Iris pigment epithelial cell (primary cell): Measurements from ENCODE around the gene HDHD3.
"Not testable (repeated sequence)": the region's sequence is repeated elsewhere in the genome, so short reads cannot be mapped to it uniquely, and the experiment has no call there.

Experiments used
- DNase-seq: peaks from one replicate; pipeline ENCODE4 v3.0.0-alpha.2; 2011; ENCODE audit warnings: low read depth

Gene HDHD3

DNA sequence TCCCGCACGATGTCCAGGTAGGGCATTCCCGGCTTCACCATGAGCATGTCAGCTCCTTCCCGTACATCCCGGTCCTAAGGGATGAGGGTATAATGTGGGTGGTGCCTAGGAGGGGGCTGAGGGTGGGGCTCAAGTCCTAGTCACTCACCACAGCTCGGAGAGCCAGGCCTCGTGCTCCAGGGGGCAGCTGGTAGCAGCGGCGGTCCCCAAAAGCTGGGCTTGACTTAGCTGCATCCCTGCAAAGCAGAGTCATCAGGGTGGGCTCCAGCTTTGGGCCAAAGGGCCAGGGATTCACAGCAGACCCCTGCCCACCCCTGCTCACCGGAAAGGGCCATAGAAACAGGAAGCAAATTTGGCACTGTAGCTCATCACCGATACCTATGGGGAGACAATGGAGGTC is 12.7 kb upstream of the HDHD3 start:
- DNase-seq: no peak

- DNase-seq: no peak
Measured at GRCh38 chr9:113388833-113389232, 12.0 kb upstream of the HDHD3 start.

- no peak for DNase-seq
Measured at GRCh38 chr9:113387560-113388230, 10.9 kb upstream of the HDHD3 start.

- no peak for DNase-seq
Measured at GRCh38 chr9:113386571-113387393, 10.0 kb upstream of the HDHD3 start.

- DNase-seq: no peak
Measured at GRCh38 chr9:113381909-113382411, 5.2 kb upstream of the HDHD3 start.

DNA sequence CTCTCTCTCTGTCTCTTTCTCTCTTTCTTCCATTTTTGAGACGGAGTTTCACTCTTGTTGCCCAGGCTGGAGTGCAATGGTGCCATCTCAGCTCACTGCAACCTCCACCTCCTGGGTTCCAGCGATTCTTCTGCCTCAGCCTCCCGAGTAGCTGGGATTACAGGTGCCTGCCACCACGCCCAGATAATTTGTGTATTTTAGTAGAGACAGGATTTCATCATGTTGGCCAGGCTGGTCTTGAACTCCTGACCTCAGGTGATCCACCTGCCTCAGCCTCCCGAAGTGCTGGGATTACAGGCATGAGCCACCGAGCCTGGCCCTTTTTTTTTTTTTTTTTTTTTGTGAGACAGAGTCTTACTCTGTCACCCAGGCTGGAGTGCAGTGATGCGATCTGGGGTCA is 4.7 kb upstream of the HDHD3 start:
- DNase-seq: not testable (repeated sequence)

GRCh38 chr9:113380869-113381378 is 4.1 kb upstream of the HDHD3 start:
- DNase-seq: no peak

GRCh38 chr9:113379829-113380210 is 3.0 kb upstream of the HDHD3 start:
- DNase-seq: not testable (repeated sequence)

GRCh38 chr9:113379094-113379828 is 2.5 kb upstream of the HDHD3 start:
- not testable (repeated sequence) for DNase-seq

GRCh38 chr9:113375057-113376023 is 1.4 kb downstream of the HDHD3 start:
- DNase-seq: peak; percentile 57

- no peak for DNase-seq
Measured at GRCh38 chr9:113373676-113374392, 3.0 kb downstream of the HDHD3 start.

DNA sequence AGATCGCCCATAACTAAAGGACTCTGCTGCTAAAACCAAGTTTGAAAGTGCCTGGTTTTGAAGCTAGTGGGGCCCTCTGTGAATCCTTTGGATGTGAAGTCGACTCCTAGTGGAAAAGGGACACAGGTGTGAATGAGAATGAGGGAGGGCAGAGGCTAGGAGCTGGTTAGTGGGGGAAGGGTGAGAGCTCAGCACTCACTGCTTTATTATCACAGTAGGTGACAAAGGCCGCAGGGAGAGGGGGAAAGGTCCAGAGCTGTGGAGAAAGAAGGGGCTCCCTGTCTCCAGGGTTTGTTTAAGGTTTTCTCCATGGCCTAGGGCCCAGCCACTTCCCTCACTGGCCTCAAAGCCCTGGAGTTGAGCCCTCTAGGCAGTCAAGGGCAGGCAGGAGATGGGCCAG is 3.5 kb downstream of the HDHD3 start:
- no peak for DNase-seq

DNA sequence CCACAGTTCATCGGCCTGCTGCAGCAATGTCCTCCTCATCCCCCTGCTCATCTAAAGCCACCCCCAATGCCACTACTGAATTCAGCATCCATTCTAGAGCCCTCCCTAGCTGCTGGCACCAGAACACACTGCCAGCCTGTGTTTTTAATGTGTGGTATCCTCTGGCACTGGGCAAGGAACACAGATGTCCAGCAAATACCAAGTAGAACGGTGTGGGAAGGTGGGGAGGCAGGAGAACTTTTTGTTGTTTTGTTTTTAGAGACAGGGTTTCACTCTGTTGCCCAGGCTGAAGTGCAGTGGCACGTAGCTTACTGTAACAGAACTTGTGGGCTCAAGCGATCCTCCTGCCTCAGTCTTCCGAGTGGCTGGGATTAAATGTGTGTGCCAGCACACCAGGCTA is 4.7 kb downstream of the HDHD3 start:
- DNase-seq: no peak

DNA sequence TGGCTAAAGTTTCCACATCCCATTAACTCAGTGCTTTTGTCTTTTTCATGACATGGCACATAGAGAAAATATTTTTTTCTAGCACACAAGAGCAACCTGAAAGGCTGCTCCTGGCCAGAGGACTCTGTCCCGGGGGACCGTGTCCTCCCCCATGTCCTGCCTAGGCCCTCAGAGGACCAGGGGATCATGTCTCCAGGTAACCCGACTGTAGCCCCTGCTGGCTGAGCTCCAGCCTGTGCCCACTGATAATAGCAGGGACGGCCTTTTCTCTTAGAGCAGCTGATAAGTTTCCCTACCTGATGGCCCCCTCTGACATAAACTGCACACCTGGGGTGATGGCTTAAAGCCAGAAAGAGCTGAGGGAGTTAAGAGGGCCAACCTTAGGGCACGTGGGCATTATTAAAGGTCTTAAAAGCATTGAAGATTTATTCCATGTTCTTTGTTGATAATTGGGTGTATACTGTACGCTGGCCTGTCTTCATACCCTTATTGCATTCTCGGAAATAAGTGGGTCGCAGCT is 5.9 kb downstream of the HDHD3 start:
- DNase-seq: no peak

- DNase-seq: no peak
Measured at GRCh38 chr9:113369855-113370140, 7.0 kb downstream of the HDHD3 start.

DNA sequence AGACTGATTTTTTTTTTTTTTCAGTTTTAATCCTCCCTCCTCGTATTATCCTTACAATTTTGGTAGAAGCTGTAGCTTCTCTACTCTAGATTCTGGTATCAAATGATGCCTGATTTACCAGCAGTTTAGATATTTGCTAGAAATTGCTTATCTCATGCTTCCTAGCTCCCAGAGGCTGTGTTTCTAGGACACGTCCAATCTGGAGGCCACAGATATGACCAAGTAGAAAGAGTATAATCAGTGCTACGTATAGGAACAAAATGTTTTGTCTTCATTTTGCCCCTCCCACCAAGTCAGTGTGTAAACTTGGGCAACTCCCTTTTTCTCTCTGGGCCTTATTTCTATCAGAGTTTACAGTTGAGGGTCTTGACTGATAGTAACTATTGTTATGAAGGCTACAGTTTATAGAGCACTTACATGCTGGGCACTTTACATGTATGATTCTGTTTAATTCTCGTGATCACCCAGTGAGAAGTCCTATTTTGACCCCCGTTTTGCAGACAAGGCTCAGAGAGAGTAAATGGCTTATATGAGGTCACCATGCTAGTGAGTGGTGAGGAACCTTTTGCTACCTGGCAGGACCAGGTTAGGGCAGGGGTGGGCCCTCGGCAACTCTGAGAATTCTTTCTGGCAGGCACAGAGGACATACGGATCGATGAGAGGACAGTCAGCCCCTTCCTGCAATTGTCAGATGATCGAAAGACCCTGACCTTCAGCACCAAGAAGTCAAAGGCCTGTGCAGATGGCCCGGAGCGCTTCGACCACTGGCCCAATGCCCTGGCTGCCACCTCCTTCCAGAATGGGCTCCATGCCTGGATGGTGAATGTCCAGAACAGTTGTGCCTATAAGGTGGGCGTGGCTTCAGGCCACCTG is 7.6 kb downstream of the HDHD3 start:
- no peak for DNase-seq

DNA sequence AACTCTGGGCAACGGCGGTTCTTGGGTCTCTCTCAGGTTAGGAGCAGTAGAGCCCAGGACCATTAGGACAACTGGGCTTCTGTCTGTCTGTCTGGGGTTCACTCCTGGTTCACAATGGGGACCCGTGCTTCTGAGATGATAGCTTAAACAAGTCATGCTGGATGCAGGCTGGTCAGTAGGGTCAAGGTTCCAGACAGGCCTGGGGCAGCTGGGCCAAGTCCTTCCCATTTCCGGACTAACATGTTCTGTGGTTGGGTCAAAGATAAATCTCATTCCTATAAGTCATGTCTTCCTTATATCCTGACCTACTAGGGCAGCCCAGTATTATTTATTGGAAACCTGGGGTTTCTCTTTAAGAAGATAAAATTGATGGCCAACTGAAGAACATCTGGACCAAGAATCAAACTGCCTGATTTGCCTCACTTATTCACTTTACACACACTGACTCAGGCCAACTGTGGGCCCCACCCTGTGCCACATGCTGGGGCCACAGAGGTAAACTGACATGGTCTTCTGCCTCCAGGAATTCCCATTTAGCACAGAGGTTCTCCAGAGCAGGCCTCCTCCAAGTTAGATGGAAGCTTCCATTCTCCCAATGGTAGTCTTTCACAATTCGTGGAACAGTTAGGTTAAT is 8.3 kb downstream of the HDHD3 start:
- DNase-seq: no peak

DNA sequence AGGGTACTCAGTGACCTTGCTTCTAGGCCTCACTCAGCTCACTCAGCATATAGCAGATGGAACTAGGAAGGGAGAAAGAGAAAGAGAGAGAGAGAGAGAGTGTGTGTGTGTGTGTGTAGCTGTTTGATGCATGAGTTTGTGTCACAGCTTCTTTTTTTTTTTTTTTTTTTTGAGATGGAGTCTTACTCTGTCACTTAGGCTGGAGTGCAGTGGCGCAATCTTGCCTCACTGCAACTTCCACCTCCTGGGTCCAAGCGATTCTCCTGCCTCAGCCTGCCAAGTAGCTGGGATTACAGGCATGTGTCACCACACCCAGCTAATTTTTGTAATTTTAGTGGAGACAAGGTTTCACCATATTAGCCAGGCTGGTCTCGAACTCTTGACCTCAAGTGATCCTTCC is 11.1 kb downstream of the HDHD3 start:
- DNase-seq: not testable (repeated sequence)

DNA sequence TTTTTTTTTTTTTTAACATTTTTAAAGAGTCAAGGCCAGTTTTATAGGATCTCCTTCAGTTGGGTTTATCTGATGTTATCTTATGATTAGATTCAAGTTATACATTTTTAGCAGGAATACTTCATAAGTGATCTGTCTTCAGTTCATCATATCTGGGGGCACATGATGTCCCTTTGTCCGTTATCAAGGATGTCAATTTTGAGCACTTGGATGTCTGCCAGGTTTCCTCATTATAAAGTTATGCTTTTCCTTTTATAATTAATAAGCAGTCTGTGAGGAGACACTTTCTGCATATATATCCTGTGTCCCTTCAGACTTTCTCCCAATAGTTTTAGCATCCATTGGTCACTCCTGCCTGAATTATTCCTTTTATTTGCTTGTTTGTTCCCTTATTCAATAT is 11.8 kb downstream of the HDHD3 start:
- no peak for DNase-seq
